HUES6 (cell line): ENCODE results near the gene TMEM35B.
"Not testable (repeated sequence)": the region's sequence is repeated elsewhere in the genome, so short reads cannot be mapped to it uniquely, and the experiment has no call there.

Source experiments
- H3K27ac ChIP-seq: 2 replicates; pipeline ENCODE4 v1.7.0; 2013; ENCODE audit warnings: low read depth, mild to moderate bottlenecking, low read length, inconsistent platforms
- H3K27me3 ChIP-seq: 2 replicates; pipeline ENCODE4 v1.6.1; 2013; ENCODE audit warnings: low read length; ENCODE audit not compliant: control insufficient read depth, insufficient read depth
- H3K36me3 ChIP-seq: 2 replicates; pipeline ENCODE4 v1.6.1; 2013; ENCODE audit warnings: low read length; ENCODE audit not compliant: control insufficient read depth, insufficient read depth
- H3K4me1 ChIP-seq: 2 replicates; pipeline ENCODE4 v1.6.1; 2013; ENCODE audit warnings: low read length; ENCODE audit not compliant: control insufficient read depth, insufficient read depth
- H3K4me3 ChIP-seq: 2 replicates; pipeline ENCODE4 v1.5.1; 2013; ENCODE audit warnings: low read depth, low read length
- H3K9ac ChIP-seq: one replicate; pipeline ENCODE4 v1.6.1; 2013; ENCODE audit warnings: mild to moderate bottlenecking, low read length
- H3K9me3 ChIP-seq: 2 replicates; pipeline ENCODE4 v1.6.1; 2013; ENCODE audit warnings: low read depth, low read length; ENCODE audit not compliant: control insufficient read depth, insufficient read depth

TMEM35B gene

GRCh38 chr1:34988581-34988980, 3.4 kb upstream of the TMEM35B start:
- no peaks in the 10 kb centered on the region for H3K9me3 ChIP-seq
- no peaks in the 10 kb centered on the region for H3K36me3 ChIP-seq
- peaks cover 10% of the 10 kb centered on the region for H3K4me1 ChIP-seq
- H3K27me3 ChIP-seq = no peaks in the 10 kb centered on the region
- no peak overlapping the region for H3K27ac ChIP-seq
- no peak overlapping the region for H3K4me3 ChIP-seq
- H3K9ac ChIP-seq = no peak overlapping the region

DNA sequence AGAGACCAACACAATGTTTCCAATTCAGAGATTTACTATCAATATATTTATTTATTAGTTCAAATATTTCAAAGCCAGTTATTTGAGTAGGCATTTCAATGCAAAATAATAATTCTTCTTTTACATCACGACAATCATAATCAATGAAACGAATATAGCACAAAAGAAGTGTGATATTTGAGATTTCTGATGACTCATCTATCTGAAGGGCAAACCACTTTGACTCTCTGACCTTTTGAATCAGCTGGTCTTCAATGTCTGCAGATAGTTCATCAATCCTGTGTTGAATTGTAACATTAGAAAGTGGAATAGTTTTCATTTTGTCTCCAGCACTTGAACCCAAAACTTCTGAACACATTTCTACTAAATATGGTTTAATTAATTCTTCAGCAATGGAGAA, 3.0 kb upstream of the TMEM35B start:
- no peak overlapping the region for H3K9ac ChIP-seq
- no peaks in the 10 kb centered on the region for H3K27me3 ChIP-seq
- H3K4me3 ChIP-seq = no peak overlapping the region
- H3K4me1 ChIP-seq = peaks cover 10% of the 10 kb centered on the region
- H3K36me3 ChIP-seq = no peaks in the 10 kb centered on the region; the same call in 1 of the 2 replicates
- H3K9me3 ChIP-seq = no peaks in the 10 kb centered on the region
- no peak overlapping the region for H3K27ac ChIP-seq

GRCh38 chr1:34987018-34987417, 1.9 kb upstream of the TMEM35B start:
- H3K9ac ChIP-seq = no peak overlapping the region
- no peaks in the 10 kb centered on the region for H3K27me3 ChIP-seq
- H3K4me3 ChIP-seq = no peak overlapping the region
- peaks cover 10% of the 10 kb centered on the region for H3K4me1 ChIP-seq
- H3K9me3 ChIP-seq = no peaks in the 10 kb centered on the region
- H3K27ac ChIP-seq = no peak overlapping the region
- no peaks in the 10 kb centered on the region; the same call in 1 of the 2 replicates for H3K36me3 ChIP-seq

DNA sequence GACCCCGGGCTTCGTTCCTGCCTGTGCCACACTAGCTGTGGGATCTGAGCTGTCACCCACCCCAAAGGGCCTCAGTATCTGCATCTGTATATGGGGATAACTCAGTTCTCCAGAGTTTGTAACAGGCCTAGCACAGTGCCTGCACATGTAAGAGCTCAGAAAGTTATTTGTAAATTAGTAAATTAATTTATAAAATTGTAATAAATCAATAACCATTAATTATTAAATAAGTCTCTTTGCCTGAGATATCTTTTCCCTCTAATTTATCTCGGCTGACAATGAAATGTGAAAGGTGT, 410 bp upstream of the TMEM35B start:
- not testable (repeated sequence) for H3K9me3 ChIP-seq, H3K36me3 ChIP-seq, H3K27ac ChIP-seq

GRCh38 chr1:34984435-34984792, 733 bp downstream of the TMEM35B start:
- Histone ChIP-seq H3K27ac (no peak overlapping the region), H3K9ac (peak overlapping the region; percentile 84), H3K4me3 (peak overlapping the region; percentile 73), H3K4me1 (peaks cover 10% of the 10 kb centered on the region), H3K9me3 (no peaks in the 10 kb centered on the region), H3K27me3 (no peaks in the 10 kb centered on the region), H3K36me3 (peaks cover 4% of the 10 kb centered on the region)

More for the DNA sequence above, 410 bp upstream of the TMEM35B start:
- not testable (repeated sequence) for H3K27me3 ChIP-seq, H3K4me1 ChIP-seq
- peak overlapping the region; percentile 73 for H3K4me3 ChIP-seq
- H3K9ac ChIP-seq = peak overlapping the region; percentile 84

DNA sequence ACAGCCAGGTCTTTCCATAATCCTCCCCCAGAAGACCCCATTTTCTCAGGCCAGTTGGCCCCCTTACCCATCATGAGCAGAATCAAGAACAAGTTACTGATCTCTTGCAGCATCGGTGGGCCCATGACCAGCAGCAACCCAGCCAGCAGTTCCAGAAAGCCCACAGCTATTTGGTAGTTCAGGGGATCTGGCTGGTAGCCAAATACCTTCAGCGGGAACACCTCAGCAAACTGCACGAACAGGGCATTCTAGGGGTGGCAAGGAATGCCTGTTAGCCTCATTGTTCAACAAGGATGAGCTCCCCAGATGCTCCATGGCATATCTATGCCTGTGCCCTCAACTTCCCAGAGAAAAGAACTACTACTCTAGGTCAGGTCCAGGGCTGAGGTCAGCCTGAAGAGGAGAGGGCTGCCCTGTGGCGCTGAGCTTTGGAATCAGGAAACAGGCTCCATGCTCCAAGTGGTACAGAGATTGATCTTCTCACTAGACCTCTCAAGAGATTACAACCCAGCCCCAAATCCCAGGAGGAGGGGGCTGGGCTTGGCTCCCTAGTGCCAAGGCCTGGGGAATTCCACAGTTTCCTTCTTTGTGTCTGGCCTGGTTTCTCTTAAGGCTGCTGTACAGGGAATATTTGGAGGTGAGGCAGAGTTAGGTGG, 1.3 kb downstream of the TMEM35B start:
- Histone ChIP-seq H3K4me1 (peaks cover 10% of the 10 kb centered on the region), H3K9me3 (no peaks in the 10 kb centered on the region), H3K9ac (peak overlapping the region; percentile 84), H3K27ac (no peak overlapping the region), H3K36me3 (peaks cover 4% of the 10 kb centered on the region), H3K27me3 (no peaks in the 10 kb centered on the region), H3K4me3 (peak overlapping the region; percentile 73)

DNA sequence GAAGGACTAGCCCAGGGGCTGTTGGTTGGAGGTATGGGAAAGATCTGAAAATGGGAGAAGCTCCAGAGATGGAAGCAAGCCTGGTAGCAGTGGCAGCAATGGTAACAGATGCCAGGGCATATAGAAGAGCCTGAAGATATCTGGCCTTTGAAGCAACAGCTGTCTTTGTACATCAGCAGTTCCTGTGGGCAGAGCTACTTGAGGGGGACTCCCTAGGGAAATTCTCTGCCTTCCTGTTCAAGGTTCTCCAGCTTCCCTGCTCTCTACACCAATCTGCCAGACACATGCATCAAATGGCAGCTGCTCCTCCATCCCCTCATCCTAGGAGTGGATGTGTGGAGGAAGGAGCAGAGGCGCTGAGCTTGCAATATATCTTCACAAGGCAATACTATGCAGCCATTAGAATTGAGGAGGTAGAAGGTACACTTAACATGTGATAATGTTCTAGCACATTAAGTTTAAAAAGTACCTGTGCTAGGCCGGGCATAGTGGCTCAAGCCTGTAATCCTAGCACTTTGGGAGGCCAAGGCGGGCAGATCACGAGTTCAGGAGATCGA, 2.2 kb downstream of the TMEM35B start:
- no peak overlapping the region for H3K27ac ChIP-seq
- H3K4me3 ChIP-seq = no peak overlapping the region
- peaks cover 10% of the 10 kb centered on the region for H3K4me1 ChIP-seq
- H3K9me3 ChIP-seq = no peaks in the 10 kb centered on the region
- H3K36me3 ChIP-seq = peaks cover 4% of the 10 kb centered on the region
- H3K9ac ChIP-seq = no peak overlapping the region
- H3K27me3 ChIP-seq = no peaks in the 10 kb centered on the region

DNA sequence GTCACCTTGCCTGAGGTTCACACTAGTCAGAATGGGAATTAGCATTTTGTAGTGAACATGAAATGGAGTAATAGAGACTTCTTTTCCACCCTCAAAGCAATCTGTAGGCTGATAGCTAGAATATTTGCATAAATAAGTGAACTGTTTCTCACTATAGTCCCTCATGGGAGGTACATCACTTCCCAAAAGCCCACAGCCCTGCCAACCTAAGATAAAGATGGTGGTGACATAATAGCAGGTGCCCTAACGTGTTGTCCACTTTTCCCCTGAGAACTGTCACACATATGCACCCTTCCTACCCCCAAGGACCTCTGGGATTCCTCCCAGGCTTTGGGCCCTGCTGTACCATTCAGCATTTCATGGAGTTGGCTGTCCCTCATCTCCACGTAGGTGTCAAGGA, 4.4 kb downstream of the TMEM35B start:
- Histone ChIP-seq H3K36me3 (peaks cover 4% of the 10 kb centered on the region), H3K27me3 (no peaks in the 10 kb centered on the region), H3K9me3 (no peaks in the 10 kb centered on the region), H3K4me1 (peaks cover 10% of the 10 kb centered on the region), H3K9ac (no peak overlapping the region), H3K27ac (no peak overlapping the region), H3K4me3 (no peak overlapping the region)

DNA sequence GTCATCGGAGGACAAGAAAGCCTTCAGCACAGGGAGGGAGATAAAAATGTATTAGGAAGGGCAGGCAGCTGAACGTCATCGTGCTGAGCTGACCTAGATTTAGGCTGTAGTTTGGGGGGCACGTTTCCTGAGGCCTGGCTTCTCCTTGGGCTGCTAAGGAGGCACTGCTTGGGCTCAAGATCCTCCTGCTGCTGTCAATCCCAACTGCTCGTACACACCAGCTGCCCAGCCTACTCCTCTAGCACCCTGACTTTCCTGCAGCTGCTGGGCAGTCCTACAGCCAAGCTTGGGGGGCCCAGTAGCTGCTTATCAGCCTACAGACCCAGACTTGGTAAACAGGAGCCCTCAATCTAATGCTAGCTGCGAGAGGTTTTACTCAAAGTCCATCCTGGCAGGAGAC, 6.2 kb downstream of the TMEM35B start:
- Histone ChIP-seq H3K4me1 (peaks cover 8% of the 10 kb centered on the region), H3K9ac (no peak overlapping the region), H3K27ac (no peak overlapping the region), H3K4me3 (no peak overlapping the region), H3K36me3 (peaks cover 4% of the 10 kb centered on the region), H3K9me3 (no peaks in the 10 kb centered on the region), H3K27me3 (no peaks in the 10 kb centered on the region)

GRCh38 chr1:34977858-34978257, 7.3 kb downstream of the TMEM35B start:
- no peak overlapping the region for H3K9ac ChIP-seq
- no peaks in the 10 kb centered on the region for H3K27me3 ChIP-seq
- H3K36me3 ChIP-seq = peaks cover 4% of the 10 kb centered on the region; the same call in 1 of the 2 replicates
- peaks cover 5% of the 10 kb centered on the region for H3K4me1 ChIP-seq
- no peaks in the 10 kb centered on the region for H3K9me3 ChIP-seq
- no peak overlapping the region for H3K27ac ChIP-seq
- no peak overlapping the region for H3K4me3 ChIP-seq

DNA sequence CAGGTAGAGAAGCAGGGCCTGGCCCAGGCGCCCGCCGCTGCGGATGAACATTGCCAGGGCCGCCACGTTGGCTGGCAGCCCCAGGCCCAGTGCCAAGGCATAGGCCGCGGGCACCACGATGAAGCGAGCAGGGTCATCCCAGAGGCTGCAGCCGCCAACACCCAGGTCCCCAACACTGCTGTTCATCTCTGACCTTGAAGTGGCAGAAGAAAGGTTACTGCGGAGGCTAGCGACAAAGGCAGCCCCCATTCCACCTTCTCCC, 8.0 kb downstream of the TMEM35B start:
- Histone ChIP-seq H3K27ac (no peak overlapping the region), H3K9me3 (no peaks in the 10 kb centered on the region), H3K27me3 (no peaks in the 10 kb centered on the region), H3K4me1 (peaks cover 5% of the 10 kb centered on the region), H3K9ac (no peak overlapping the region), H3K36me3 (peaks cover 4% of the 10 kb centered on the region; the same call in 1 of the 2 replicates), H3K4me3 (no peak overlapping the region)
